GM19240 (cell line): ENCODE measurements around the gene RASIP1.
"Not testable (repeated sequence)": the region's sequence is repeated elsewhere in the genome, so short reads cannot be mapped to it uniquely, and the experiment has no call there.

Experiments
- DNase-seq: peaks from one replicate; pipeline ENCODE4 v3.0.0; 2011; ENCODE audit warnings: low spot score; ENCODE audit not compliant: insufficient read length

The RASIP1 gene

GRCh38 chr19:48740164-48740972 lies at the start of gene RASIP1:
RASIP1 (minus strand) TSS chr19:48740610; CDS start chr19:48740282, 328 bp downstream.
- DNase-seq: no peak

- DNase-seq: not testable (repeated sequence)
These were observed 46.9 kb upstream of the RASIP1 start for GRCh38 chr19:48787331-48787730.

- DNase-seq: not testable (repeated sequence)
These were observed 46.0 kb upstream of the RASIP1 start for GRCh38 chr19:48786422-48786821.

GRCh38 chr19:48784527-48784926 lies 44.1 kb upstream of the RASIP1 start:
- no peak for DNase-seq

GRCh38 chr19:48780631-48781391 lies 40.4 kb upstream of the RASIP1 start:
- DNase-seq: no peak

- DNase-seq: no peak
These were observed 39.2 kb upstream of the RASIP1 start for GRCh38 chr19:48779636-48780035.

GRCh38 chr19:48777720-48778119 lies 37.3 kb upstream of the RASIP1 start:
- DNase-seq: no peak

- no peak for DNase-seq
These were observed 36.7 kb upstream of the RASIP1 start for GRCh38 chr19:48777139-48777538.

GRCh38 chr19:48772503-48772953 lies 32.1 kb upstream of the RASIP1 start:
- no peak for DNase-seq

GRCh38 chr19:48770734-48771472 lies 30.5 kb upstream of the RASIP1 start:
- DNase-seq: no peak

GRCh38 chr19:48770266-48770665 lies 29.9 kb upstream of the RASIP1 start:
- no peak for DNase-seq

GRCh38 chr19:48768994-48769713 lies 28.7 kb upstream of the RASIP1 start:
- no peak for DNase-seq

GRCh38 chr19:48768171-48768753 lies 27.9 kb upstream of the RASIP1 start:
- not testable (repeated sequence) for DNase-seq

GRCh38 chr19:48765816-48766215 lies 25.4 kb upstream of the RASIP1 start:
- DNase-seq: not testable (repeated sequence)

GRCh38 chr19:48760504-48761205 lies 20.2 kb upstream of the RASIP1 start:
- no peak for DNase-seq

- DNase-seq: no peak
These were observed 17.3 kb upstream of the RASIP1 start for GRCh38 chr19:48757741-48758144.

- DNase-seq: no peak
These were observed 16.8 kb upstream of the RASIP1 start for GRCh38 chr19:48757089-48757675.

GRCh38 chr19:48756686-48757085 lies 16.3 kb upstream of the RASIP1 start:
- DNase-seq: no peak

- DNase-seq: no peak
These were observed 15.8 kb upstream of the RASIP1 start for GRCh38 chr19:48756212-48756611.

GRCh38 chr19:48755787-48756186 lies 15.4 kb upstream of the RASIP1 start:
- DNase-seq: no peak
